OCI-LY3 (cell line): ENCODE results near the gene ARL6IP1.

Source experiments
- CTCF ChIP-seq: fragments of 200-600, 300-600 bp; sonication (generic); IDR thresholded peaks from 2 replicates; pipeline ENCODE4 v1.5.1; 2014; ENCODE audit warnings: antibody characterized with exemption, low read length, low read depth
- EZH2phosphoT487 ChIP-seq: fragments of 200-600 bp; shearing (Covaris generic); IDR thresholded peaks from 2 replicates; pipeline ENCODE4 v1.6.1; 2018; ENCODE audit warnings: antibody characterized with exemption, mixed run types, low read depth

- no peak for TF ChIP-seq CTCF
- no peak for TF ChIP-seq EZH2phosphoT487
These were observed 1.8 kb downstream of the ARL6IP1 start for GRCh38 chr16:18799500-18799899.
